ENCODE measurements around the gene CCNC. TPM values are rescaled to one million over a fixed set of nuclear protein-coding genes. Genes with fewer than 3 reads are reported as not detected.
A peak's percentile ranks its signal among the peaks of the same experiment; 100 is the strongest.

CCNC gene
- total RNA-seq, 5 donors from 2014 or later (not counting 1 experiment from before 2014, with no cell fraction given), result 33.9 to 42.0 (median 39.1) TPM

DNA sequence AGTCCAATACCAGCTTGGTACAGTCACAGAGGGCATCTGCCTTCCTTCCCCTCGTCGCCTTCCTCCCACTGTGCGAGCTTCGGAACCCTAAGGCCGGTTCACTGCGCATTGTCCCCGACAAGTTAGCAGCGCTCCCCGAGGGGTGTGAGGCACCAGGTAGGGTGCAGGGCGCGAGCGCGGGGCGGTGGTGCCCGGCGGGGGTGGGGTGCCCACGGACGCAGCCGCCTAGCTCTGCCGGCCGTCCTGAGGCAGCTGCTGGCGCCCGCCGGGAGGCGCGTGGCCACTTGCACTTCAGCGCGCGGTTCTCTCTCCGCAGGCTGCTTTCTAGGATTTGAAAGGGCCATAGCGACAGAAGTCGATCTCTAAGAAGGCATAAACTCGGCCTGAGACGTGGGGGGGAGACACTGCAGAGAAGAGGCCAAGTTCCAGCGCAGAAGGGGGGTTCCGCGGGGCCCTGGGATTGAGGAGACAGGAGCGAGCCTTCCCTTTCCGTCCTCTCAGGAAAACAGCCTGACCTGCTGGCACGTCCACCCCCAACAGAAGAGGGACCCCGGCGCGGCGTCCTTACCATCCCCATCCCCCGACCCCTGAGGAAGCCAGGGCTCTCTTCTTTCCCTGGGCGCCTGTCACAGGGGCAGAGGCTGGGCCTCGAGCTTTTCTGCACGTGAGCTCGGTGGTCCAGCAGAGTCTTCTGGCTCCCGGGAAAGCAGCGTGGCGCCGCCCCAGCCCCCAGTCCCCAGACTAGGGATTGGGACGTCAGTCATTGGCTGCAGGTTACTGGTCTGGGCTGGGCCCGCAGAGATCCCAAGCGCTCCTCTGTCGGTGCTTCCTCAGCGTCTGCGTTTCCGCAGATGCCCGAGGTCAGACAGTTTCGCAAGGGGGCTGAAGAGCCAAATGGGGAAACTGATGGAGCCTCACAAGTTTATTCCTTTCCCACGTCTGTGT, 22.5 kb upstream of the CCNC start:
- CTCF ChIA-PET, result interaction anchor here (0.6 to 1.5 kb wide), 2 partner anchors 13 to 161 kb away, joined by 3 to 4 read pairs; no protein-coding TSS in a partner anchor
- peaks cover 28 to 42% of the 10 kb centered on the region in 2 experiments for H3K27me3 ChIP-seq (replicated peaks in 1 of 2; ENCODE audit: control insufficient read depth in 2 of 2, extremely low read depth in 1 of 2, insufficient read depth in 2 of 2, low read length in 1 of 2)

DNA sequence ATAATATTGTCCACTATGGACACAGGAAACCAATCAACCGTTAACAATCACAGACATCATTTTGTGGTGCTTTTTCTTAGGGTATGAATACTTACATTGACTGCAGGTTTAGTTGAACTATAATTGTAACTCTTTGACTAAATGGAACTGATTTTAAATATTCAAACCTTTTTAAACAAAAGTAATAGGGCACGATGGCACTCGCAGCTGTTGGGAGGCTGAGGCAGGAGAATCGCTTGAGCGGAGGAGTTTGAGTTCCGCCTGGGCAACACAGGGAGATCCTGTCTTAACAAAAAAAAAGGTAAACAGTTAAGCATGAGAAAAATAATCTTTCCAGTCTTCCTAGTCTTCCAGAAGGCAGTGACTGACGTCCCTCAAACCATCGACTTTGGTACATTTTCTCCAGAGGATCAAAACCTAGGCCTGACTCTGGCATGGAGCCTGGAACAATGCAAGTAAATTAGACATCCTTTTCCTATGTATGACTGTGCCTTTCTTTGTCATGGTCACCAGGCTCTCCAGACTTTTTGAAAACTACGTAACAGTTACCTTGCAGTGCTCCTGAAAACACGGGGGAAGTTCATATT, 21.5 kb upstream of the CCNC start:
- POLR2A ChIA-PET, result no interaction called here
- Histone ChIP-seq H3K27me3 (replicated peaks in 1 of 2; ENCODE audit: control insufficient read depth in 2 of 2, extremely low read depth in 1 of 2, insufficient read depth in 2 of 2, low read length in 1 of 2) (peaks cover 21 to 40% of the 10 kb centered on the region in 2 experiments), H3K36me3 (ENCODE audit: control insufficient read depth in 2 of 2, extremely low read depth in 1 of 2, insufficient read depth in 1 of 2, low read length in 1 of 2) (no peaks in the 10 kb centered on the region), H3K9me3 (no peaks in the 10 kb centered on the region), H3K4me1 (ENCODE audit: control insufficient read depth in 1 of 2, extremely low read depth in 1 of 2, insufficient read depth in 2 of 2, low read length in 2 of 2) (peaks cover 5 to 27% of the 10 kb centered on the region in 2 experiments), H3K27ac (ENCODE audit: low read length) (no peak overlapping the region), H3K4me3 (ENCODE audit: control insufficient read depth in 1 of 2, extremely low read depth in 1 of 2, low read length in 1 of 2) (no peak overlapping the region)
- Mint-ChIP-seq H3K4me3 (peak overlapping the region; percentile 57 to 83 (median 79)), H3K4me1 (peaks cover 29 to 36% (median 33%) of the 10 kb centered on the region in 3 donors), H3K36me3 (no peaks in the 10 kb centered on the region), H3K27me3 (peaks cover 65 to 71% of the 10 kb centered on the region in 2 donors), H3K27ac (peak overlapping the region in 1 of 2 donors; percentile 0), H3K9me3 (no peaks in the 10 kb centered on the region)
- CTCF ChIA-PET, result interaction anchor here (0.6 to 1.5 kb wide), 3 partner anchors 14 to 223 kb away, joined by 3 to 4 read pairs (median 3); no protein-coding TSS in a partner anchor
- ATAC-seq (replicated peaks in 1 of 4), result no peak
- 31% methylated on average over 3 of the region's 10 CpGs for WGBS (ENCODE audit: insufficient coverage)
- DNase-seq, result no peak

More for the DNA sequence above, 22.5 kb upstream of the CCNC start:
- H3K36me3 Mint-ChIP-seq, result no peaks in the 10 kb centered on the region
- H3K4me3 ChIP-seq (ENCODE audit: control insufficient read depth in 1 of 2, extremely low read depth in 1 of 2, low read length in 1 of 2), result peak overlapping the region in 1 of 2 donors; percentile 38
- H3K4me1 ChIP-seq (ENCODE audit: control insufficient read depth in 1 of 2, extremely low read depth in 1 of 2, insufficient read depth in 2 of 2, low read length in 2 of 2), result peaks cover 5 to 27% of the 10 kb centered on the region in 2 experiments
- H3K9me3 Mint-ChIP-seq, result peaks cover 4 to 7% (median 5%) of the 10 kb centered on the region in 3 donors
- no peaks in the 10 kb centered on the region for H3K9me3 ChIP-seq
- H3K27ac ChIP-seq (ENCODE audit: low read length), result no peak overlapping the region
- WGBS (ENCODE audit: insufficient coverage), result 8% methylated on average over 49 of the region's 63 CpGs
- no peaks in the 10 kb centered on the region for H3K36me3 ChIP-seq (ENCODE audit: control insufficient read depth in 2 of 2, extremely low read depth in 1 of 2, insufficient read depth in 1 of 2, low read length in 1 of 2)
- peaks cover 64 to 69% of the 10 kb centered on the region in 2 donors for H3K27me3 Mint-ChIP-seq
- no peak for ATAC-seq (replicated peaks in 1 of 4)
- H3K4me3 Mint-ChIP-seq, result peak overlapping the region in 1 of 3 donors; percentile 47
- peak overlapping the region in 1 of 2 donors; percentile 2 for H3K27ac Mint-ChIP-seq
- no peak for DNase-seq
- POLR2A ChIA-PET, result no interaction called here
- peaks cover 29 to 36% (median 33%) of the 10 kb centered on the region in 3 donors for H3K4me1 Mint-ChIP-seq

DNA sequence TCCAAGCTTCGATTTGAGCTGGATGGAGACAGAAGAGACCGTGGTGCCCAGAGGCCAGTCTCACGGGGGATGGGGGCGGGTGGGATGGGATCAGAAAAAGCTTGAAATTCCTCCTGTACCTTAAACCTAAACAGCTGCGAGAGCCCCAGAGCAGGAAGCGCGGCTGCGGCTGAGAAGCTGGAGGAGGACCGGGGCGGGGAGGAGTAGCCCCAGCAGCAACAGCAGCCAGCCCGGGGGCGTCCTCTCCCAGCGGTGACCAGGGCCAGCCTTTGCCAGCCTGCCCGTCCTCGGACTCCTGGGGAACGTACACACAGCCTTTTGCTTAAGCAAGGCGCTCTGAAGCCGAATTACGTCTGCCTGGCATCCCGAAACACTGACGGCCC, 20.8 kb upstream of the CCNC start:
- CTCF ChIA-PET, result interaction anchor here (0.6 to 1.1 kb wide), 2 partner anchors 157 to 222 kb away, joined by 3 to 4 read pairs; no protein-coding TSS in a partner anchor
- H3K4me3 ChIP-seq (ENCODE audit: control insufficient read depth in 1 of 2, extremely low read depth in 1 of 2, low read length in 1 of 2), result peak overlapping the region; percentile 60 to 84
- H3K9me3 ChIP-seq, result no peaks in the 10 kb centered on the region
- H3K27ac ChIP-seq (ENCODE audit: low read length), result no peak overlapping the region
- peak in 3 of 4 experiments; percentile 15 to 30 (median 22) for ATAC-seq (replicated peaks in 1 of 4)
- peaks cover 5 to 27% of the 10 kb centered on the region in 2 experiments for H3K4me1 ChIP-seq (ENCODE audit: control insufficient read depth in 1 of 2, extremely low read depth in 1 of 2, insufficient read depth in 2 of 2, low read length in 2 of 2)
- Mint-ChIP-seq H3K9me3 (no peaks in the 10 kb centered on the region), H3K27me3 (peaks cover 62 to 68% of the 10 kb centered on the region in 2 donors), H3K4me3 (peak overlapping the region; percentile 79 to 85 (median 83)), H3K27ac (no peak overlapping the region), H3K4me1 (peaks cover 29 to 36% (median 33%) of the 10 kb centered on the region in 3 donors), H3K36me3 (no peaks in the 10 kb centered on the region)
- H3K36me3 ChIP-seq (ENCODE audit: control insufficient read depth in 2 of 2, extremely low read depth in 1 of 2, insufficient read depth in 1 of 2, low read length in 1 of 2), result no peaks in the 10 kb centered on the region
- POLR2A ChIA-PET, result no interaction called here
- 0% methylated on average over 9 of the region's 21 CpGs for WGBS (ENCODE audit: insufficient coverage)
- no peak for DNase-seq
- peaks cover 21 to 35% of the 10 kb centered on the region in 2 experiments for H3K27me3 ChIP-seq (replicated peaks in 1 of 2; ENCODE audit: control insufficient read depth in 2 of 2, extremely low read depth in 1 of 2, insufficient read depth in 2 of 2, low read length in 1 of 2)

DNA sequence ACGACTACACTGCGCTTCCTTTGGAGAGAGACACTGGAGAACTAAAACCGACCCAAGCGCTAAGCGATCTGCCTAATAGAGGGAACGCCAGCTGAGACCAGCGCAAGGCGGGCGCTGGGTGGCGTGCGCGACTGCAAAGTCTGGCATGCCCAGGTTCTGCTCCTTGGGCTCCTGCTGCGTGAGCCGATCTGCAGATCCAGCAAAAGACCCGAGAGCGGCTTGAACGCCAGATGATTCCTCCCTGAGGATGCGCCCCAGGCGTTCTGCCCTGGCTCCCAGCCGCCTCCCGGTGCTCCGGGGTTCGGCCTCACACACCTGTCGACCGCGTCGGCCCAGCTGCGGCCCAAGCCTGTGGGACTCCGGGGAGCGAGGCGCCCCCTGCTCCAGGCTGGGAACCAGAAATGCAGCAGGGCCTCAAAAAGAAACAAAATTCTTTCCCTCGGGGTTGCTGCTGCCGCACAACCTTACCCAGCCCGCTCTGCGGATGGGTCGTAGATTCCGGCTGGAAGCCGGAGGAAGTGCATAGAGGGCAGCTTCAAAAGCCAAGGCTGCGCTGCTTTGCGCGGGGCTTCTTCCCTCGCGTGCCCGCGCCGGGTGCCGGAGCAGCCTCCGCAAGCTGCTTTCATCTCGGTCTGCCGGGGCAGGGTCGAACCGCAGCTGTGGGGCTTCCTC, 20.3 kb upstream of the CCNC start:
- Histone ChIP-seq H3K4me3 (ENCODE audit: control insufficient read depth in 1 of 2, extremely low read depth in 1 of 2, low read length in 1 of 2) (peak overlapping the region; percentile 60 to 84), H3K27me3 (replicated peaks in 1 of 2; ENCODE audit: control insufficient read depth in 2 of 2, extremely low read depth in 1 of 2, insufficient read depth in 2 of 2, low read length in 1 of 2) (peaks cover 20 to 35% of the 10 kb centered on the region in 2 experiments), H3K4me1 (ENCODE audit: control insufficient read depth in 1 of 2, extremely low read depth in 1 of 2, insufficient read depth in 2 of 2, low read length in 2 of 2) (peaks cover 5 to 27% of the 10 kb centered on the region in 2 experiments), H3K36me3 (ENCODE audit: control insufficient read depth in 2 of 2, extremely low read depth in 1 of 2, insufficient read depth in 1 of 2, low read length in 1 of 2) (no peaks in the 10 kb centered on the region), H3K9me3 (no peaks in the 10 kb centered on the region), H3K27ac (ENCODE audit: low read length) (no peak overlapping the region)
- ATAC-seq (replicated peaks in 1 of 4) (peak; percentile 88 to 91 (median 90)), DNase-seq (peak in 34 of 35 experiments; percentile 18 to 76 (median 50))
- Mint-ChIP-seq H3K36me3 (no peaks in the 10 kb centered on the region), H3K4me3 (peak overlapping the region; percentile 79 to 85 (median 83)), H3K27ac (no peak overlapping the region), H3K27me3 (peaks cover 59 to 66% of the 10 kb centered on the region in 2 donors), H3K9me3 (no peaks in the 10 kb centered on the region), H3K4me1 (peaks cover 29 to 36% (median 33%) of the 10 kb centered on the region in 3 donors)
- ChIA-PET CTCF (interaction anchor here (0.6 to 1.3 kb wide), 5 partner anchors 10 to 207 kb away, joined by 3 to 9 read pairs (median 4); no protein-coding TSS in a partner anchor), POLR2A (interaction anchor here in 1 of 2 donors (0.5 kb wide), 1 partner anchor 101 kb away, joined by 3 read pairs; no protein-coding TSS in a partner anchor)
- 1% methylated on average over 52 of the region's 52 CpGs for WGBS (ENCODE audit: insufficient coverage)

DNA sequence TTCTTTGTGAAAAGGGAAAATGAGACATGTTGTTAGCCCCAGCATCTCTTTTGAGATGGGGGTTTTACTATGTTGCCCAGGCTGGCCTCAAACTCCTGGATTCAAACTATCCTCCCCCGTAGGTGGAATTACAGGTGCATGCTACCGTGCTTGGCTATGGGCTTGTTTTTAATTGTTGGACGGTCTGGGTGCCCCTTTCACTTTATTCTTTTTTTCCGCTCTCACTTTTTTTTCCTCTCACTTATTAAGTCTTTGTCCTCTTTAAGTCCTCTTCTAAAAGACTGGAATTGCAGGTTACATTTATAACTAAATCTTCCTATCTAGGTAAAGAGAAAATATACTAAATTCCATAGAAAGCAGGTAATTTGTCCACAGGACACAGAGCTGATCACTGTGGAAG, 19.3 kb upstream of the CCNC start:
- H3K9me3 Mint-ChIP-seq, result no peaks in the 10 kb centered on the region
- peaks cover 57 to 70% of the 10 kb centered on the region in 2 donors for H3K27me3 Mint-ChIP-seq
- Histone ChIP-seq H3K36me3 (ENCODE audit: control insufficient read depth in 2 of 2, extremely low read depth in 1 of 2, insufficient read depth in 1 of 2, low read length in 1 of 2) (no peaks in the 10 kb centered on the region), H3K4me1 (ENCODE audit: control insufficient read depth in 1 of 2, extremely low read depth in 1 of 2, insufficient read depth in 2 of 2, low read length in 2 of 2) (peaks cover 5 to 27% of the 10 kb centered on the region in 2 experiments), H3K9me3 (no peaks in the 10 kb centered on the region), H3K27ac (ENCODE audit: low read length) (no peak overlapping the region), H3K4me3 (ENCODE audit: control insufficient read depth in 1 of 2, extremely low read depth in 1 of 2, low read length in 1 of 2) (no peak overlapping the region), H3K27me3 (replicated peaks in 1 of 2; ENCODE audit: control insufficient read depth in 2 of 2, extremely low read depth in 1 of 2, insufficient read depth in 2 of 2, low read length in 1 of 2) (peaks cover 19 to 35% of the 10 kb centered on the region in 2 experiments)
- H3K4me3 Mint-ChIP-seq, result no peak overlapping the region
- POLR2A ChIA-PET, result no interaction called here
- no CpG with 5 or more reads among the region's 4 CpGs for WGBS (ENCODE audit: insufficient coverage)
- ATAC-seq (replicated peaks in 1 of 4) (no peak), DNase-seq (no peak)
- CTCF ChIA-PET, result interaction anchor here (0.6 to 1.3 kb wide), 3 partner anchors 9 to 158 kb away, joined by 3 to 9 read pairs (median 4); no protein-coding TSS in a partner anchor
- no peaks in the 10 kb centered on the region for H3K36me3 Mint-ChIP-seq
- H3K4me1 Mint-ChIP-seq, result peaks cover 29 to 36% (median 33%) of the 10 kb centered on the region in 3 donors
- no peak overlapping the region for H3K27ac Mint-ChIP-seq

Data from T-cell (primary cell).